Measurements from ENCODE around the gene FBXO42. TPM values are rescaled to one million over a fixed set of nuclear protein-coding genes. Genes with fewer than 3 reads are reported as not detected.

Gene FBXO42
- total and polyA plus RNA-seq, 2 of the 4 experiments (the other 2 are of a cell fraction): 12.0 to 18.8 TPM

GRCh38 chr1:16198444-16199156 lies 153.7 kb downstream of the FBXO42 start:
- intact Hi-C loops (cut with micrococcal nuclease): no loop called here
- Histone ChIP-seq H2AK5ac (ENCODE audit: low read depth, low read length) (no peak overlapping the region), H4K8ac (ENCODE audit: low read depth in 2 of 2, low read length in 2 of 2) (no peak overlapping the region)

More at GRCh38 chr1:16198444-16199156, 153.7 kb downstream of the FBXO42 start:
- Histone ChIP-seq H3K9me1 (ENCODE audit: insufficient read depth, low read length) (no peaks in the 10 kb centered on the region), H3K56ac (ENCODE audit: extremely low read depth, insufficient read depth, low read length) (no peak overlapping the region), H3K79me1 (ENCODE audit: low read depth in 1 of 2, low read length in 2 of 2) (no peaks in the 10 kb centered on the region), H3K9ac (ENCODE audit: low read depth, low read length) (no peak overlapping the region), H2BK15ac (ENCODE audit: low read depth, low read length) (no peak overlapping the region), H2BK5ac (ENCODE audit: low read depth, low read length, poor library complexity, severe bottlenecking) (no peak overlapping the region), H3K4me3 (ENCODE audit: insufficient read depth, low read depth, low read length) (no peak overlapping the region), H2BK20ac (ENCODE audit: low read depth, low read length) (no peak overlapping the region), H4K20me1 (ENCODE audit: insufficient read depth, low read length) (no peaks in the 10 kb centered on the region; the same call in 1 of the 2 replicates), H3K4me1 (ENCODE audit: control insufficient read depth, insufficient read depth, low read length) (no peaks in the 10 kb centered on the region), H3K27me3 (ENCODE audit: control insufficient read depth, insufficient read depth, low read length) (no peaks in the 10 kb centered on the region), H4K5ac (ENCODE audit: low read depth, low read length) (no peak overlapping the region), H2AFZ (replicated peaks; ENCODE audit: low read length, poor library complexity) (no peak overlapping the region), H3K36me3 (ENCODE audit: control insufficient read depth, insufficient read depth, low read length) (peaks cover 6% of the 10 kb centered on the region; the same call in 1 of the 2 replicates), H3K4ac (ENCODE audit: low read depth, low read length) (no peak overlapping the region), H3K4me2 (ENCODE audit: low read depth, low read length) (no peak overlapping the region), H3K18ac (ENCODE audit: low read depth, low read length) (no peak overlapping the region), H2BK120ac (ENCODE audit: low read depth, low read length) (no peak overlapping the region), H3K27ac (ENCODE audit: insufficient read depth, low read length) (no peak overlapping the region), H3K23ac (ENCODE audit: low read depth, low read length) (no peak overlapping the region), H4K91ac (ENCODE audit: insufficient read depth, low read depth, low read length) (no peak overlapping the region), H3K9me3 (ENCODE audit: control insufficient read depth, insufficient read depth, low read length) (no peaks in the 10 kb centered on the region), H2AK9ac (replicated peaks; ENCODE audit: low read depth, low read length, poor library complexity) (no peak overlapping the region), H3K14ac (replicated peaks; ENCODE audit: low read depth, low read length) (no peak overlapping the region)
- WGBS, 2 experiments (ENCODE audit: extremely low coverage in 2 of 2, insufficient read length in 1 of 2): 100% methylated on average over 2 of the region's 8 CpGs; no CpG with 5 or more reads in 1 of the 2 experiments
- dilution Hi-C loops (cut with HindIII; ENCODE audit: low sequenced_read_pairs, unreplicated experiment): no loop called here
- TF ChIP-seq CTCF (conservative IDR thresholded peaks at IDR 0.05; ENCODE audit: low read depth, low read length): no peak
- no peak for TF ChIP-seq FOS (IDR thresholded peaks at IDR 0.05; ENCODE audit: low read depth, low read length)
- TF ChIP-seq MAFK (IDR thresholded peaks at IDR 0.05; ENCODE audit: low read depth, low read length): no peak
- no peak for TF ChIP-seq CHD1 (IDR thresholded peaks at IDR 0.05; ENCODE audit: low read depth, low read length)
- TF ChIP-seq SMC3 (IDR thresholded peaks at IDR 0.05; ENCODE audit: low read depth, low read length): no peak
- POLR2A ChIA-PET (ENCODE audit: unreplicated experiment): no interaction called here
- in situ Hi-C loops (cut with MboI; ENCODE audit: low sequenced_read_pairs): loop anchor here (25.0 kb wide), 1 partner anchor 411 kb away; no protein-coding TSS in a partner anchor
- no TSS peak for BruUV-seq (replicated peaks)
- ATAC-seq (ENCODE audit: low read depth): no peak
- CTCF ChIA-PET: no interaction called here
- no peak for DNase-seq

Data from IMR-90 (cell line).